HAP-1 (cell line): Measurements from ENCODE around the gene ETV5.

Source experiments
- DNase-seq, 2 experiments: peaks; one replicate each; pipeline ENCODE4 v3.0.0-alpha.2; 2016 to 2020; ENCODE audit warnings: low spot score in 2 of 2
- H3K27me3 ChIP-seq: fragments of 250-450 bp; sonication (Bioruptor Pico); 2 replicates; pipeline ENCODE4 v1.5.1; 2020; ENCODE audit warnings: low read depth, mild to moderate bottlenecking, moderate library complexity
- H3K36me3 ChIP-seq: fragments of 250-450 bp; sonication (Bioruptor Pico); replicated peaks from 2 replicates; pipeline ENCODE4 v1.5.1; 2020; ENCODE audit warnings: mild to moderate bottlenecking
- H3K4me1 ChIP-seq: fragments of 250-450 bp; sonication (Bioruptor Pico); 2 replicates; pipeline ENCODE4 v1.5.1; 2020; ENCODE audit warnings: mild to moderate bottlenecking
- H3K4me3 ChIP-seq: fragments of 250-450 bp; sonication (Bioruptor Pico); 2 replicates; pipeline ENCODE4 v1.5.1; 2020; ENCODE audit warnings: mild to moderate bottlenecking, moderate library complexity
- H3K9me3 ChIP-seq: fragments of 250-450 bp; sonication (Bioruptor Pico); 2 replicates; pipeline ENCODE4 v1.5.1; 2020; ENCODE audit warnings: mild to moderate bottlenecking, moderate library complexity
- in situ Hi-C: fragments of 300-500 bp; cut with MboI; formaldehyde crosslinking; loops from 3 replicates; pipeline ENCODE4 v1.14.3; 2020; ENCODE audit warnings: low sequenced_read_pairs, inconsistent platforms, mixed read lengths

The ETV5 gene

GRCh38 chr3:186058225-186058624, 50.7 kb downstream of the ETV5 start:
- no peak overlapping the region for H3K4me3 ChIP-seq
- no peaks in the 10 kb centered on the region for H3K36me3 ChIP-seq
- in situ Hi-C loops, result no loop called here
- H3K4me1 ChIP-seq, result no peaks in the 10 kb centered on the region; the same call in 1 of the 2 replicates
- H3K27me3 ChIP-seq, result no peaks in the 10 kb centered on the region
- no peaks in the 10 kb centered on the region for H3K9me3 ChIP-seq
- no peak for DNase-seq

DNA sequence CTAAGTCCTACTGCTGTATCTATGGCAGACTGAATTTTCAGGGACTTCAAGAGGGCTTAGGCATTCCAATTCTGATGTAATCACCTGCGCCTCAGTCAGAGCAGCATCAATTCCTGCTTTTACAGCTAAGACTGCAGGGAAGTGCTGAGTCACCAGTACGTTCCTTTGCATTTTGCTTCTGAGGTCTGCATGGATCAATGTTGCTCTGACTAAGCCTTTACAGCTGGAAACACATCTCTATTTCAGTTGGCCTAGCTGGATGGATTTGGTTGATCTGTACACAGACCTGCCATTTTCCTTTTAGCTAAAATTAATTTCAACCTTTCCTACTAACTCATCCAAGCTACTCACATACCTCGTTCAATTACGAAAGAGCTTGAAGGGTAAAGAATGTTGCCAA, 51.3 kb downstream of the ETV5 start:
- no peak overlapping the region for H3K4me3 ChIP-seq
- in situ Hi-C loops, result no loop called here
- no peaks in the 10 kb centered on the region for H3K36me3 ChIP-seq
- no peaks in the 10 kb centered on the region for H3K9me3 ChIP-seq
- H3K27me3 ChIP-seq, result no peaks in the 10 kb centered on the region
- no peak for DNase-seq
- H3K4me1 ChIP-seq, result no peaks in the 10 kb centered on the region; the same call in 1 of the 2 replicates

DNA sequence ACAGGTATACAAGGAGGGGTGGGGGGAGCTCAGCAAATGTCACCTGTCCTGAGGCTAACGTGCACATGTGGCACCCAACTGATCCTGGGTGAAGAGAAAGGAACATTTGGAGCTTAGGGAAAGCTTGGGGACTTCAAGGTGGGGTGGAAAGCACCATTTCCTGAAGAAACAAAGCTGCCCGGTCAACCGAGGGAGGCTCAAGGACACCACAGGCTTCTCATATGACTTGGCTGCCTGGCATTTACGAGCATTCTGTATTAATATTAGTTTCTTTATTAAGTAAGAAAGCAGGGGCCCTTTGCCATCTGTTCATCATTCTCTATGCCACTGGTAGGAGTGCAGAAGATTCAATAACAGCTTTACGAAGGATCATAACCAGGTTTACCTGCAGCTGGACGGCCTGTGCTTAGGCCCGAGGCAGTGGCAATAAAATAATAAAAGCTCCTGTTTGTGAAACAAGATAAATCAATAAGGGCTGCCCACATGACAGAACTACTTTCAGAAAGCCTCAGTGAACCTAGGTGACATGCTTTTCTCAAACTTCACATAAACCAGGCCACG, 54.0 kb downstream of the ETV5 start:
- no peaks in the 10 kb centered on the region for H3K36me3 ChIP-seq
- in situ Hi-C loops, result no loop called here

GRCh38 chr3:186053954-186054791, 54.7 kb downstream of the ETV5 start:
- DNase-seq, result no peak
- H3K27me3 ChIP-seq, result no peaks in the 10 kb centered on the region
- in situ Hi-C loops, result no loop called here
- no peak overlapping the region for H3K4me3 ChIP-seq
- no peaks in the 10 kb centered on the region for H3K36me3 ChIP-seq
- no peaks in the 10 kb centered on the region for H3K9me3 ChIP-seq
- no peaks in the 10 kb centered on the region; the same call in 1 of the 2 replicates for H3K4me1 ChIP-seq

More for the DNA sequence above, 54.0 kb downstream of the ETV5 start:
- Histone ChIP-seq H3K4me3 (no peak overlapping the region), H3K9me3 (no peaks in the 10 kb centered on the region), H3K27me3 (no peaks in the 10 kb centered on the region), H3K4me1 (no peaks in the 10 kb centered on the region; the same call in 1 of the 2 replicates)
- DNase-seq, result no peak

DNA sequence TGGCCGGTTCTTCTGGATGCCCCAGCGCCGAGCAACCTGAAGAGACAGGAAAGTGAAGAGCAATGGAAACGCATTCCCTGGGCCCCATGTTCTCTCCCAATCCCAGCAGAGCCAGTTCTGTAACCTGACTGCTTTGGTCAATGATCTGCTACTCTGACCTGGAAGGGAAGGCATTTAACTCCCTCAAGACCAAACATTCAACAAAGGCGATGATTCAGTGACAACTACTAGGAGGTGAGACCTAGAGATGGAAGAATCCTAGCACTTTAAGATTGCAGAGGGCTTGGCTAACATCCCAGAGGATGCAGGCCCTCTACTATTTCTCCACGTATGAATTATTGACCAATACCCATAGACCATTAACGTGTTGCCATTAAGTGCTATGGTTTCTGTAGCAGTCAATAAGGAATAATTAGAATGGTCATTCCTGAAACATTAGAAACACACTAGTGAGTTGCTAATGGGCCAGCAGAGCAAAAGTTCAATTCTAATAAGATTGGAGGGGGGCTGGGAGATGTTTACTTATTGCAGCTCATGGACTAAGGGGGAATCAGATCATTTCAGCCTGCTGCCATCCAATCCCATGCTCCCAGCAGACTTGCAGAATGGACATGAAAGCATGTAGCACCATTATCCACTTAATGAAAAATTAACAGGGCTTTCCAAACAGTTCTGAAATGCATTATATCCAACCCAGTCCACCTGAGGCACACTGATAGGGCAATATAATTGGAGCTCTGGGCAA, 56.6 kb downstream of the ETV5 start:
- Histone ChIP-seq H3K9me3 (no peaks in the 10 kb centered on the region), H3K4me1 (no peaks in the 10 kb centered on the region; the same call in 1 of the 2 replicates), H3K27me3 (no peaks in the 10 kb centered on the region), H3K36me3 (no peaks in the 10 kb centered on the region), H3K4me3 (no peak overlapping the region)
- in situ Hi-C loops, result no loop called here
- DNase-seq, result no peak

GRCh38 chr3:186049001-186049400, 59.9 kb downstream of the ETV5 start:
- H3K27me3 ChIP-seq, result no peaks in the 10 kb centered on the region
- in situ Hi-C loops, result no loop called here
- no peaks in the 10 kb centered on the region for H3K9me3 ChIP-seq
- no peak for DNase-seq
- no peaks in the 10 kb centered on the region for H3K4me1 ChIP-seq
- no peak overlapping the region for H3K4me3 ChIP-seq
- no peaks in the 10 kb centered on the region for H3K36me3 ChIP-seq

GRCh38 chr3:186048119-186048518, 60.8 kb downstream of the ETV5 start:
- H3K36me3 ChIP-seq, result no peaks in the 10 kb centered on the region
- in situ Hi-C loops, result no loop called here
- H3K4me1 ChIP-seq, result no peaks in the 10 kb centered on the region
- no peak for DNase-seq
- no peaks in the 10 kb centered on the region for H3K9me3 ChIP-seq
- no peaks in the 10 kb centered on the region for H3K27me3 ChIP-seq
- no peak overlapping the region for H3K4me3 ChIP-seq

DNA sequence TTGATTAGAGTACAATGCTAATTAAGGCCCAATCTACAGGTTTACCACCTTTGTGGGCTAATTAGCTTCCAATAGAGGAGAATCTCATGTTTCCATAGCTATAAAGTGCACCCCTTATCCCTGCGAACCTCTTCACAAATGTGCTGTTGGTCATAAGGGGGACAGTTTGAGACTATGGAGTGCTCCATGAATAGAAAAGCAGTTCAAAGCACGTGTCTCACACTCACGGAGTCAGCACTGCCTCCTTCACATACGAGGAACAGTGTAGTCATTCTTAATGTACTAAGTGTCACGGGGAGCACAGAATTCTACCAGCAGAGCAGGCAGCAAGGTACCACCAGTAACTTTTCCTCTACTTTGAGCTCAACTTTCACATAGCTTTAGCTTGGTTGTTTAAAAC, 62.1 kb downstream of the ETV5 start:
- Histone ChIP-seq H3K9me3 (no peaks in the 10 kb centered on the region), H3K4me3 (no peak overlapping the region), H3K27me3 (0 out of 2 replicates have a peak, but pooled peaks cover 2% of the 10 kb centered on the region), H3K36me3 (no peaks in the 10 kb centered on the region), H3K4me1 (no peaks in the 10 kb centered on the region)
- DNase-seq, result no peak
- in situ Hi-C loops, result no loop called here

- Histone ChIP-seq H3K27me3 (0 out of 2 replicates have a peak, but pooled peaks cover 3% of the 10 kb centered on the region), H3K4me1 (no peaks in the 10 kb centered on the region), H3K4me3 (no peak overlapping the region), H3K9me3 (no peaks in the 10 kb centered on the region), H3K36me3 (no peaks in the 10 kb centered on the region)
- in situ Hi-C loops, result no loop called here
- DNase-seq, result peak; percentile 15 to 18
These were observed 63.9 kb downstream of the ETV5 start for GRCh38 chr3:186044968-186045367.

DNA sequence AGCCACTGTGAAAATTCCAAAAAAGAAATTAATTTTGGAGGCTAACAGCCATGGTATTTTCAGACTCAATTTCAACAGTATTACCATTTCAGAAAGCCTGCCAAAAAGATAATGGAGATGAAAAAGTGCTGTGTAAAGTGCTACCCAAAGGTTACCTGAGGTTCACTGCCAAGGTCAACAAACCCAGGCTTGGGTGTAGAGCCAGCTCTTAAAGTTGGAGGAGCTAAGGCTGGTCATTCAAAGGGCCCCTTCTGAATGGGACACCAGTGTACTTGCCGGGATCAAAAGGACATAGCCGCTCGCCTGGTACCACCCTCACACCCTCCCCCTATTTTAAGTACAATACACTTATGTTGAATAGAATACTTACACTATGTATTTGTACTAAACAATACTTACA, 64.5 kb downstream of the ETV5 start:
- no peaks in the 10 kb centered on the region for H3K9me3 ChIP-seq
- H3K27me3 ChIP-seq, result 0 out of 2 replicates have a peak, but pooled peaks cover 6% of the 10 kb centered on the region
- no peak overlapping the region for H3K4me3 ChIP-seq
- no peaks in the 10 kb centered on the region for H3K4me1 ChIP-seq
- in situ Hi-C loops, result no loop called here
- DNase-seq, result no peak
- no peaks in the 10 kb centered on the region for H3K36me3 ChIP-seq

GRCh38 chr3:186042521-186043202, 66.2 kb downstream of the ETV5 start:
- in situ Hi-C loops, result no loop called here
- Histone ChIP-seq H3K27me3 (0 out of 2 replicates have a peak, but pooled peaks cover 6% of the 10 kb centered on the region), H3K9me3 (no peaks in the 10 kb centered on the region), H3K36me3 (no peaks in the 10 kb centered on the region), H3K4me1 (no peaks in the 10 kb centered on the region), H3K4me3 (no peak overlapping the region)
- DNase-seq, result no peak

GRCh38 chr3:186042036-186042435, 66.9 kb downstream of the ETV5 start:
- Histone ChIP-seq H3K36me3 (no peaks in the 10 kb centered on the region), H3K27me3 (0 out of 2 replicates have a peak, but pooled peaks cover 6% of the 10 kb centered on the region), H3K4me1 (no peaks in the 10 kb centered on the region), H3K9me3 (no peaks in the 10 kb centered on the region), H3K4me3 (no peak overlapping the region)
- in situ Hi-C loops, result no loop called here
- no peak for DNase-seq

GRCh38 chr3:186038360-186038759, 70.5 kb downstream of the ETV5 start:
- in situ Hi-C loops, result no loop called here

More at GRCh38 chr3:186038360-186038759, 70.5 kb downstream of the ETV5 start:
- H3K4me1 ChIP-seq, result no peaks in the 10 kb centered on the region
- no peak for DNase-seq
- H3K4me3 ChIP-seq, result no peak overlapping the region
- H3K9me3 ChIP-seq, result no peaks in the 10 kb centered on the region
- H3K36me3 ChIP-seq, result no peaks in the 10 kb centered on the region
- 0 out of 2 replicates have a peak, but pooled peaks cover 6% of the 10 kb centered on the region for H3K27me3 ChIP-seq
